ENCODE results near the gene PMEPA1.

PMEPA1 gene

GRCh38 chr20:57693002-57693582, 16.7 kb downstream of the PMEPA1 start:
- no peak for DNase-seq

GRCh38 chr20:57692393-57692792, 17.4 kb downstream of the PMEPA1 start:
- DNase-seq = no peak

GRCh38 chr20:57691699-57692098, 18.1 kb downstream of the PMEPA1 start:
- no peak for DNase-seq

GRCh38 chr20:57690525-57690924, 19.3 kb downstream of the PMEPA1 start:
- DNase-seq = no peak

GRCh38 chr20:57689745-57690481, 19.9 kb downstream of the PMEPA1 start:
- no peak for DNase-seq

GRCh38 chr20:57688864-57689263, 21.0 kb downstream of the PMEPA1 start:
- no peak for DNase-seq

- DNase-seq = no peak
Observed at GRCh38 chr20:57688295-57688694, 21.5 kb downstream of the PMEPA1 start.

GRCh38 chr20:57686931-57687652, 22.7 kb downstream of the PMEPA1 start:
- no peak for DNase-seq

- no peak for DNase-seq
Observed at GRCh38 chr20:57685146-57685758, 24.6 kb downstream of the PMEPA1 start.

GRCh38 chr20:57684808-57685140, 25.0 kb downstream of the PMEPA1 start:
- DNase-seq = no peak

GRCh38 chr20:57683881-57684807, 25.7 kb downstream of the PMEPA1 start:
- no peak for DNase-seq

- DNase-seq = no peak
Observed at GRCh38 chr20:57683287-57683686, 26.5 kb downstream of the PMEPA1 start.

GRCh38 chr20:57682184-57683101, 27.4 kb downstream of the PMEPA1 start:
- DNase-seq = no peak

- no peak for DNase-seq
Observed at GRCh38 chr20:57680934-57681914, 28.6 kb downstream of the PMEPA1 start.

GRCh38 chr20:57680131-57680716, 29.6 kb downstream of the PMEPA1 start:
- no peak for DNase-seq

GRCh38 chr20:57679113-57679512, 30.7 kb downstream of the PMEPA1 start:
- no peak for DNase-seq

GRCh38 chr20:57678340-57678739, 31.5 kb downstream of the PMEPA1 start:
- no peak for DNase-seq

GRCh38 chr20:57677584-57677982, 32.2 kb downstream of the PMEPA1 start:
- no peak for DNase-seq
